Keratinocyte (primary cell): ENCODE data around the gene ROPN1. TPM values are rescaled to one million over a fixed set of nuclear protein-coding genes. Genes with fewer than 3 reads are reported as not detected.
A peak's percentile ranks its signal among the peaks of the same experiment; 100 is the strongest.
"Not testable (repeated sequence)": the region's sequence is repeated elsewhere in the genome, so short reads cannot be mapped to it uniquely, and the experiment has no call there.

Experiments
- DNase-seq: peaks from one replicate; pipeline ENCODE4 v3.0.0-alpha.2; 2011; ENCODE audit warnings: low read depth, missing footprints, low spot score
- FAIRE-seq: peaks from 2 replicates; lab custom pipeline; 2011; peaks lifted over from hg19 to GRCh38; lab: Jason Lieb, UNC
- H2AFZ ChIP-seq: 2 replicates; pipeline ENCODE4 v1.6.0; 2012; ENCODE audit warnings: low read length, control low read depth, inconsistent platforms; ENCODE audit not compliant: control insufficient read depth
- H3K27ac ChIP-seq: 2 replicates; pipeline ENCODE4 v1.5.1; 2011; ENCODE audit warnings: low read length; ENCODE audit not compliant: control insufficient read depth, insufficient read depth
- H3K27me3 ChIP-seq: 3 replicates; pipeline ENCODE4 v1.6.0; 2011; ENCODE audit warnings: low read length; ENCODE audit not compliant: control insufficient read depth, insufficient read depth; ENCODE audit errors: extremely low read depth
- H3K36me3 ChIP-seq, 2 experiments: 2 replicates in 1 of 2; 3 replicates in 1 of 2; pipeline ENCODE4 v1.5.1; 2011; ENCODE audit warnings: low read length in 2 of 2, mild to moderate bottlenecking in 1 of 2; ENCODE audit not compliant: control insufficient read depth in 2 of 2, insufficient read depth in 2 of 2; ENCODE audit errors: extremely low read depth in 1 of 2
- H3K4me1 ChIP-seq: 3 replicates; pipeline ENCODE4 v1.5.1; 2011; ENCODE audit warnings: low read length; ENCODE audit not compliant: control insufficient read depth, insufficient read depth; ENCODE audit errors: extremely low read depth
- H3K4me2 ChIP-seq: 3 replicates; pipeline ENCODE4 v1.6.0; 2011; ENCODE audit warnings: low read depth, low read length; ENCODE audit not compliant: control insufficient read depth, insufficient read depth; ENCODE audit errors: extremely low read depth
- H3K4me3 ChIP-seq, 3 experiments: fragments of 200-600 bp in 1 of 3; sonication (generic) in 1 of 3; 2 replicates in 2 of 3; 3 replicates in 1 of 3; pipeline ENCODE4 v1.5.1; 2011 to 2016; ENCODE audit warnings: low read length in 3 of 3, mild to moderate bottlenecking in 3 of 3, control low read depth in 2 of 3, inconsistent platforms in 1 of 3, low read depth in 1 of 3, mixed read lengths in 1 of 3, mixed run types in 1 of 3, moderate library complexity in 1 of 3; ENCODE audit not compliant: control insufficient read depth in 2 of 3, insufficient read depth in 2 of 3; ENCODE audit errors: extremely low read depth in 1 of 3
- H3K79me2 ChIP-seq: 2 replicates; pipeline ENCODE4 v1.6.0; 2012; ENCODE audit warnings: low read length; ENCODE audit not compliant: control insufficient read depth, insufficient read depth
- H3K9ac ChIP-seq: 3 replicates; pipeline ENCODE4 v1.6.0; 2011; ENCODE audit warnings: low read length; ENCODE audit not compliant: control insufficient read depth, insufficient read depth; ENCODE audit errors: extremely low read depth
- H3K9me1 ChIP-seq: 3 replicates; pipeline ENCODE4 v1.6.0; 2011; ENCODE audit warnings: low read length; ENCODE audit not compliant: control insufficient read depth, insufficient read depth; ENCODE audit errors: extremely low read depth
- H3K9me3 ChIP-seq: 2 replicates; pipeline ENCODE4 v1.5.1; 2012; ENCODE audit warnings: low read depth, low read length; ENCODE audit not compliant: control insufficient read depth
- H4K20me1 ChIP-seq: 3 replicates; pipeline ENCODE4 v1.6.0; 2011; ENCODE audit warnings: low read length; ENCODE audit not compliant: control insufficient read depth, insufficient read depth; ENCODE audit errors: extremely low read depth
- CTCF ChIP-seq, 3 experiments: IDR thresholded peaks in 1 of 3; conservative IDR thresholded peaks in 1 of 3; optimal IDR thresholded peaks in 1 of 3; 2 replicates in 2 of 3; 3 replicates in 1 of 3; pipeline versions ENCODE3 to v1.5.1; 2011; ENCODE audit warnings: low read length in 3 of 3, mild to moderate bottlenecking in 3 of 3, moderate library complexity in 2 of 3, control low read depth in 1 of 3, inconsistent platforms in 1 of 3; ENCODE audit not compliant: insufficient read depth in 2 of 3; ENCODE audit errors: extremely low read depth in 1 of 3
- dilution Hi-C: fragments of 300-500 bp; cut with MboI; formaldehyde crosslinking; loops from one replicate; pipeline ENCODE4 v1.7.0; 2020; ENCODE audit warnings: low sequenced_read_pairs; ENCODE audit not compliant: extremely low pct_ligation_motif_present
- polyA plus RNA-seq, 5 experiments: library from polyadenylated mRNA; depleted of rRNA in 3 of 5; stranded (reverse) in 3 of 5; stranded (forward) in 1 of 5; unstranded in 1 of 5; fragments of >200 nt; gene quantifications; 1 replicate in 1 of 5; 2 replicates in 3 of 5; 3 replicates in 1 of 5; pipeline versions ENCODE4 v1.2.1 to v1.2.3, GENCODE V29; 2011 to 2012; ENCODE audit warnings: missing spikeins in 2 of 5, low read depth in 1 of 5, low replicate concordance in 1 of 5

Gene ROPN1
- polyA plus RNA-seq, 1 donor (not counting 4 experiments of a cell fraction or from before 2014, with no cell fraction given), result 0.62 TPM

- H3K9me3 ChIP-seq, H3K36me3 ChIP-seq, H3K9ac ChIP-seq, DNase-seq, H3K4me3 ChIP-seq, H4K20me1 ChIP-seq, H3K79me2 ChIP-seq, H3K9me1 ChIP-seq, H3K27ac ChIP-seq, H3K4me1 ChIP-seq, dilution Hi-C loops: not testable (repeated sequence)
- Histone ChIP-seq H3K27me3 (peaks cover 20% of the 10 kb centered on the region), H3K4me2 (peak overlapping the region; percentile 41), H2AFZ (peak overlapping the region; percentile 19)
- peak; percentile 7 to 61 (median 49) for TF ChIP-seq CTCF (optimal IDR thresholded peaks at IDR 0.05 in 1 of 3, IDR thresholded peaks at IDR 0.05 in 1 of 3, conservative IDR thresholded peaks at IDR 0.05 in 1 of 3; ENCODE audit: extremely low read depth in 1 of 3, insufficient read depth in 2 of 3, low read length in 3 of 3)
- peak; percentile 93 for FAIRE-seq
Observed at GRCh38 chr3:123979525-123980501, 12.1 kb downstream of the ROPN1 start.

GRCh38 chr3:123976904-123977303 lies 15.0 kb downstream of the ROPN1 start:
- H3K4me2 ChIP-seq, DNase-seq, H3K9me1 ChIP-seq, dilution Hi-C loops, H2AFZ ChIP-seq, H3K4me3 ChIP-seq, H3K9ac ChIP-seq, H3K79me2 ChIP-seq, H3K36me3 ChIP-seq, H3K27ac ChIP-seq, H4K20me1 ChIP-seq, H3K9me3 ChIP-seq, H3K4me1 ChIP-seq: not testable (repeated sequence)
- H3K27me3 ChIP-seq, result peaks cover 14% of the 10 kb centered on the region
- peak; percentile 43 for FAIRE-seq

GRCh38 chr3:123976181-123976898 lies 15.6 kb downstream of the ROPN1 start:
- H3K36me3 ChIP-seq, H3K4me3 ChIP-seq, H4K20me1 ChIP-seq, H3K79me2 ChIP-seq, H2AFZ ChIP-seq, H3K27ac ChIP-seq, H3K27me3 ChIP-seq, DNase-seq, H3K9ac ChIP-seq, FAIRE-seq, H3K4me1 ChIP-seq, dilution Hi-C loops, H3K4me2 ChIP-seq, H3K9me3 ChIP-seq, H3K9me1 ChIP-seq: not testable (repeated sequence)

- H4K20me1 ChIP-seq, H3K36me3 ChIP-seq, H3K9me1 ChIP-seq, H3K4me1 ChIP-seq, H3K27ac ChIP-seq, DNase-seq, H3K9me3 ChIP-seq, H3K79me2 ChIP-seq, H2AFZ ChIP-seq, H3K4me3 ChIP-seq, H3K4me2 ChIP-seq, H3K27me3 ChIP-seq, H3K9ac ChIP-seq, dilution Hi-C loops: not testable (repeated sequence)
- peak; percentile 13 for FAIRE-seq
Observed at GRCh38 chr3:123975030-123975429, 16.9 kb downstream of the ROPN1 start.
